Stomach (tissue), 9 donors: ENCODE results near the gene PRC1. TPM values are rescaled to one million over a fixed set of nuclear protein-coding genes. Genes with fewer than 3 reads are reported as not detected.
A peak's percentile ranks its signal among the peaks of the same experiment; 100 is the strongest.
"Not testable (repeated sequence)": the region's sequence is repeated elsewhere in the genome, so short reads cannot be mapped to it uniquely, and the experiment has no call there.

Experiments used
- DNase-seq, 2 donors: peaks; one replicate each; pipeline versions ENCODE4 v3.0.0 to v3.0.0-alpha.2; 2013 to 2019
- H3K27ac ChIP-seq, 5 donors: fragments of 200-600 bp in 4 of 5; sonication (generic) in 4 of 5; one replicate each; pipeline ENCODE4 v1.5.1; 2013 to 2019; ENCODE audit warnings: mild to moderate bottlenecking in 1 of 5, moderate library complexity in 1 of 5
- H3K27me3 ChIP-seq, 3 donors: fragments of 200-600 bp; sonication (generic); one replicate each; pipeline ENCODE4 v1.5.1; 2017 to 2019; ENCODE audit warnings: mixed run types in 1 of 3
- H3K36me3 ChIP-seq, 4 donors: fragments of 200-600 bp; sonication (generic); 1 replicate in 3 of 4; 2 replicates in 1 of 4; pipeline ENCODE4 v1.5.1; 2016 to 2019
- H3K4me1 ChIP-seq, 4 donors: fragments of 200-600 bp; sonication (generic); one replicate each; pipeline ENCODE4 v1.5.1; 2016 to 2019
- H3K4me3 ChIP-seq, 4 donors: fragments of 200-600 bp; sonication (generic) in 3 of 4; one replicate each; pipeline ENCODE4 v1.5.1; 2016 to 2019; ENCODE audit warnings: mild to moderate bottlenecking in 1 of 4
- H3K9me3 ChIP-seq, 4 donors: fragments of 200-600 bp; sonication (generic); one replicate each; pipeline ENCODE4 v1.5.1; 2016 to 2019
- CTCF ChIP-seq, 7 experiments: fragments of 450-650 bp in 4 of 7; fragments of 200-600 bp in 3 of 7; sonication (generic) in 3 of 7; IDR thresholded peaks; one replicate each; pipeline ENCODE4 v1.5.1; 2016 to 2019; ENCODE audit warnings: antibody characterized with exemption in 7 of 7, control low read depth in 2 of 7, mild to moderate bottlenecking in 1 of 7
- EP300 ChIP-seq: sonication (generic); formaldehyde crosslinking; IDR thresholded peaks from one replicate; pipeline ENCODE4 v1.6.1; 2017; ENCODE audit warnings: antibody characterized with exemption
- POLR2A ChIP-seq, 4 donors: fragments of 450-650 bp; IDR thresholded peaks; one replicate each; pipeline ENCODE4 v1.6.1; 2016; ENCODE audit warnings: antibody characterized with exemption in 4 of 4, control low read depth in 2 of 4, mild to moderate bottlenecking in 1 of 4, moderate library complexity in 1 of 4
- POLR2AphosphoS5 ChIP-seq, 3 donors: sonication (generic); formaldehyde crosslinking; IDR thresholded peaks; one replicate each; pipeline ENCODE4 v1.6.1; 2016; ENCODE audit warnings: antibody characterized with exemption in 3 of 3
- WGBS, 5 donors: extraction: QIAGEN DNeasy Blood & Tissue Kit in 3 of 5; methylation state at CpG; one replicate each; pipeline versions ENCODE4 v1.1.5 to v1.1.7; 2013 to 2018; 5-methylcytosine and 5-hydroxymethylcytosine counted together
- intact Hi-C: fragments of 100-400 bp; cut with DNase I; formaldehyde crosslinking; loops from one replicate; pipeline ENCODE4 v1.15.1; 2023; ENCODE audit warnings: low total_unique reads
- polyA plus RNA-seq, 3 donors: library from polyadenylated mRNA; stranded (reverse); fragments of 200-250 nt; gene quantifications; one replicate each; pipeline ENCODE4 v1.2.3, GENCODE V29; 2013
- total RNA-seq, 5 donors: library from RNA; depleted of rRNA; stranded (reverse); fragments of >200 nt; gene quantifications; one replicate each; pipeline versions ENCODE4 v1.1.0 to v1.2.3, GENCODE V29; 2014 to 2016
- donor health status: healthy with polysubstance abuse.
- donor health status: Bipolar disorder and iron deficiency.
- donor health status: healthy.

The PRC1 gene
- total and polyA plus RNA-seq, 8 donors, result 8.2 to 60.7 (median 24.5) TPM

- no peaks in the 10 kb centered on the region for H3K27me3 ChIP-seq
- no peak overlapping the region for H3K27ac ChIP-seq
- TF ChIP-seq CTCF (IDR thresholded peaks at IDR 0.05) (no peak), POLR2AphosphoS5 (IDR thresholded peaks at IDR 0.05) (no peak), POLR2A (IDR thresholded peaks at IDR 0.05) (no peak), EP300 (no peak)
- intact Hi-C loops, result no loop called here
- H3K9me3 ChIP-seq, result no peaks in the 10 kb centered on the region
- 69 to 81% (median 77%) methylated on average over 3 of the region's 3 CpGs for WGBS, 5 donors
- peaks cover 17 to 43% (median 28%) of the 10 kb centered on the region in 4 donors for H3K4me1 ChIP-seq
- H3K4me3 ChIP-seq, result no peak overlapping the region
- H3K36me3 ChIP-seq, result peaks cover 9 to 52% (median 47%) of the 10 kb centered on the region in 4 donors
- DNase-seq, result no peak
Measured at GRCh38 chr15:91018158-91018557, 23.8 kb upstream of the PRC1 start.

GRCh38 chr15:91017716-91018115 is 23.4 kb upstream of the PRC1 start:
- H3K4me1 ChIP-seq, result peaks cover 15 to 39% (median 24%) of the 10 kb centered on the region in 4 donors
- TF ChIP-seq EP300 (no peak), POLR2A (IDR thresholded peaks at IDR 0.05) (no peak), POLR2AphosphoS5 (IDR thresholded peaks at IDR 0.05) (no peak)
- WGBS, 5 donors, result 64 to 80% (median 70%) methylated on average over 5 of the region's 5 CpGs
- no peaks in the 10 kb centered on the region for H3K9me3 ChIP-seq
- no peaks in the 10 kb centered on the region for H3K27me3 ChIP-seq
- peaks cover 13 to 56% (median 51%) of the 10 kb centered on the region in 4 donors for H3K36me3 ChIP-seq
- no peak overlapping the region for H3K4me3 ChIP-seq
- no peak for DNase-seq
- intact Hi-C loops, result no loop called here
- H3K27ac ChIP-seq, result no peak overlapping the region

GRCh38 chr15:91013701-91014100 is 19.4 kb upstream of the PRC1 start:
- peak in 1 of 2 donors; percentile 44 for DNase-seq
- intact Hi-C loops, H3K4me3 ChIP-seq, H3K27me3 ChIP-seq, H3K9me3 ChIP-seq, H3K27ac ChIP-seq: not testable (repeated sequence)
- Histone ChIP-seq H3K4me1 (peaks cover 0 to 11% (median 0%) of the 10 kb centered on the region in 4 donors), H3K36me3 (peaks cover 22 to 90% (median 90%) of the 10 kb centered on the region in 4 donors)
- WGBS, 5 donors, result 88 to 96% (median 94%) methylated on average over 10 of the region's 10 CpGs

GRCh38 chr15:91007266-91007665 is 12.9 kb upstream of the PRC1 start:
- TF ChIP-seq POLR2AphosphoS5 (IDR thresholded peaks at IDR 0.05) (no peak), CTCF (IDR thresholded peaks at IDR 0.05) (no peak), EP300 (no peak), POLR2A (IDR thresholded peaks at IDR 0.05) (no peak)
- Histone ChIP-seq H3K4me1 (peaks cover 0 to 2% (median 0%) of the 10 kb centered on the region in 4 donors), H3K27me3 (no peaks in the 10 kb centered on the region), H3K36me3 (peaks cover 67 to 99% (median 98%) of the 10 kb centered on the region in 4 donors), H3K9me3 (no peaks in the 10 kb centered on the region), H3K4me3 (no peak overlapping the region), H3K27ac (no peak overlapping the region)
- WGBS, 5 donors, result 37 to 75% (median 68%) methylated on average over 3 of the region's 3 CpGs
- intact Hi-C loops, result no loop called here
- DNase-seq, result peak in 1 of 2 donors; percentile 62

GRCh38 chr15:91001209-91001608 is 6.9 kb upstream of the PRC1 start:
- Histone ChIP-seq H3K27ac (no peak overlapping the region), H3K27me3 (no peaks in the 10 kb centered on the region), H3K9me3 (no peaks in the 10 kb centered on the region), H3K36me3 (peaks cover 74 to 93% (median 90%) of the 10 kb centered on the region in 4 donors), H3K4me3 (no peak overlapping the region), H3K4me1 (no peaks in the 10 kb centered on the region)
- intact Hi-C loops, result no loop called here
- DNase-seq, result no peak
- no peak for TF ChIP-seq EP300
- no peak for TF ChIP-seq POLR2A (IDR thresholded peaks at IDR 0.05)
- no peak for TF ChIP-seq CTCF (IDR thresholded peaks at IDR 0.05)
- TF ChIP-seq POLR2AphosphoS5 (IDR thresholded peaks at IDR 0.05), result no peak
- whole genome bisulfite sequencing, 5 donors, result 90 to 97% (median 96%) methylated on average over 3 of the region's 3 CpGs
